ENCODE measurements around the gene L3HYPDH. TPM values are rescaled to one million over a fixed set of nuclear protein-coding genes. Genes with fewer than 3 reads are reported as not detected.
A peak's percentile ranks its signal among the peaks of the same experiment; 100 is the strongest.

The L3HYPDH gene
- total RNA-seq, 1 experiment from 2014 or later: 32.5 TPM

GRCh38 chr14:59509101-59509500, 24.9 kb upstream of the L3HYPDH start:
- intact Hi-C loops (cut with micrococcal nuclease): loop anchor here (10.0 kb wide), 2 partner anchors 66 to 176 kb away; partner anchors contain the start of gene CCDC175
- Mint-ChIP-seq H3K27me3 (ENCODE audit: insufficient read depth, unreplicated experiment) (no peaks in the 10 kb centered on the region), H3K4me1 (ENCODE audit: insufficient read depth, unreplicated experiment) (no peaks in the 10 kb centered on the region), H3K36me3 (ENCODE audit: insufficient read depth, unreplicated experiment) (peaks cover 10% of the 10 kb centered on the region), H3K9me3 (ENCODE audit: unreplicated experiment) (no peaks in the 10 kb centered on the region), H3K27ac (ENCODE audit: low read depth, unreplicated experiment) (no peak overlapping the region), H3K4me3 (ENCODE audit: unreplicated experiment) (no peak overlapping the region)
- ChIA-PET CTCF (interaction anchor here (0.6 to 4.3 kb wide), 3 partner anchors 82 to 392 kb away, joined by 3 to 45 read pairs (median 20); no protein-coding TSS in a partner anchor), POLR2A (interaction anchor here (0.5 kb wide), 2 partner anchors 12 to 384 kb away, joined by 3 read pairs; no protein-coding TSS in a partner anchor)
- TF ChIP-seq, protein P1, sequence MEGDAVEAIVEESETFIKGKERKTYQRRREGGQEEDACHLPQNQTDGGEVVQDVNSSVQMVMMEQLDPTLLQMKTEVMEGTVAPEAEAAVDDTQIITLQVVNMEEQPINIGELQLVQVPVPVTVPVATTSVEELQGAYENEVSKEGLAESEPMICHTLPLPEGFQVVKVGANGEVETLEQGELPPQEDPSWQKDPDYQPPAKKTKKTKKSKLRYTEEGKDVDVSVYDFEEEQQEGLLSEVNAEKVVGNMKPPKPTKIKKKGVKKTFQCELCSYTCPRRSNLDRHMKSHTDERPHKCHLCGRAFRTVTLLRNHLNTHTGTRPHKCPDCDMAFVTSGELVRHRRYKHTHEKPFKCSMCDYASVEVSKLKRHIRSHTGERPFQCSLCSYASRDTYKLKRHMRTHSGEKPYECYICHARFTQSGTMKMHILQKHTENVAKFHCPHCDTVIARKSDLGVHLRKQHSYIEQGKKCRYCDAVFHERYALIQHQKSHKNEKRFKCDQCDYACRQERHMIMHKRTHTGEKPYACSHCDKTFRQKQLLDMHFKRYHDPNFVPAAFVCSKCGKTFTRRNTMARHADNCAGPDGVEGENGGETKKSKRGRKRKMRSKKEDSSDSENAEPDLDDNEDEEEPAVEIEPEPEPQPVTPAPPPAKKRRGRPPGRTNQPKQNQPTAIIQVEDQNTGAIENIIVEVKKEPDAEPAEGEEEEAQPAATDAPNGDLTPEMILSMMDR (IDR thresholded peaks at IDR 0.05; ENCODE audit: unreplicated experiment): no peak
- no TSS peak for BruUV-seq (replicated peaks)
- DNase-seq (ENCODE audit: unreplicated experiment): no peak

- no peaks in the 10 kb centered on the region for H3K4me1 Mint-ChIP-seq (ENCODE audit: insufficient read depth, unreplicated experiment)
- BruUV-seq (replicated peaks): no TSS peak
- no peaks in the 10 kb centered on the region for H3K9me3 Mint-ChIP-seq (ENCODE audit: unreplicated experiment)
- CTCF ChIA-PET: interaction anchor here (0.8 to 4.3 kb wide), 16 partner anchors 10 to 479 kb away, joined by 3 to 45 read pairs (median 5); no protein-coding TSS in a partner anchor
- H3K27ac Mint-ChIP-seq (ENCODE audit: low read depth, unreplicated experiment): peak overlapping the region; percentile 51
- intact Hi-C loops (cut with micrococcal nuclease): loop anchor here (1.0 to 10.0 kb wide), 5 partner anchors 67 to 677 kb away; partner anchors contain the start of gene CCDC175
- TF ChIP-seq, protein P1 (IDR thresholded peaks at IDR 0.05; ENCODE audit: unreplicated experiment): no peak
- POLR2A ChIA-PET: interaction anchor here (0.6 to 2.1 kb wide), 3 partner anchors 24 to 132 kb away, joined by 3 to 6 read pairs (median 3); partner anchors contain the start of genes JKAMP and L3HYPDH
- DNase-seq (ENCODE audit: unreplicated experiment): peak; percentile 51
- no peak overlapping the region for H3K4me3 Mint-ChIP-seq (ENCODE audit: unreplicated experiment)
- H3K36me3 Mint-ChIP-seq (ENCODE audit: insufficient read depth, unreplicated experiment): peaks cover 13% of the 10 kb centered on the region
- H3K27me3 Mint-ChIP-seq (ENCODE audit: insufficient read depth, unreplicated experiment): no peaks in the 10 kb centered on the region
Observed at GRCh38 chr14:59507752-59508103, 23.5 kb upstream of the L3HYPDH start.

GRCh38 chr14:59507063-59507751, 23.0 kb upstream of the L3HYPDH start:
- TF ChIP-seq, protein P1 (IDR thresholded peaks at IDR 0.05; ENCODE audit: unreplicated experiment): peak; percentile 81

DNA sequence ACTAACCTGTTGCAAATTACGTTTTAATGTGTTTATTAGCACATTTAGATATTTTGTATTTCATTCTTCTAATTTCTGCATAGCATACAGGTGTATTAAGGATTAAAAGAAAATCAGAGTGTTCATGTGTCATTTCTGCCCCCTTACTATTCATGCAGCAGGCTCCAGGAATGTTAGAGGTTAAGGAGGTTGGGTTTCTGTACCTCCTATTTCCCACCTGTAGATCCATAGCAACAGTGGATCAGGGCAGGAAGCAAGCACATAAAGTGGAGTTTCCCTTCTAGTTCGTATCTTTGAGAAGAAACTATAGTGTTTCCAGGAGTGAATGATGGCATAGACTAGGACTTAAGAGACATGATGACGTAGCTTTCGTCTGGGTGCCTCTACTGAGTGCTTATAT, 19.0 kb upstream of the L3HYPDH start:
- no TSS peak for BruUV-seq (replicated peaks)
- intact Hi-C loops (cut with micrococcal nuclease): loop anchor here (10.0 kb wide), 2 partner anchors 72 to 182 kb away; partner anchors contain the start of gene CCDC175
- H3K9me3 Mint-ChIP-seq (ENCODE audit: unreplicated experiment): no peaks in the 10 kb centered on the region
- H3K4me1 Mint-ChIP-seq (ENCODE audit: insufficient read depth, unreplicated experiment): no peaks in the 10 kb centered on the region
- DNase-seq (ENCODE audit: unreplicated experiment): no peak
- no peak overlapping the region for H3K4me3 Mint-ChIP-seq (ENCODE audit: unreplicated experiment)
- no peaks in the 10 kb centered on the region for H3K27me3 Mint-ChIP-seq (ENCODE audit: insufficient read depth, unreplicated experiment)
- POLR2A ChIA-PET: interaction anchor here (1.2 kb wide), 1 partner anchor 17 kb away, joined by 4 read pairs; no protein-coding TSS in a partner anchor
- CTCF ChIA-PET: interaction anchor here (0.6 to 0.9 kb wide), 3 partner anchors 394 to 763 kb away, joined by 3 to 5 read pairs (median 3); no protein-coding TSS in a partner anchor
- no peak overlapping the region for H3K27ac Mint-ChIP-seq (ENCODE audit: low read depth, unreplicated experiment)
- H3K36me3 Mint-ChIP-seq (ENCODE audit: insufficient read depth, unreplicated experiment): peaks cover 15% of the 10 kb centered on the region
- TF ChIP-seq, protein P1 (IDR thresholded peaks at IDR 0.05; ENCODE audit: unreplicated experiment): no peak

More at GRCh38 chr14:59507063-59507751, 23.0 kb upstream of the L3HYPDH start:
- Mint-ChIP-seq H3K4me1 (ENCODE audit: insufficient read depth, unreplicated experiment) (no peaks in the 10 kb centered on the region), H3K27me3 (ENCODE audit: insufficient read depth, unreplicated experiment) (no peaks in the 10 kb centered on the region), H3K27ac (ENCODE audit: low read depth, unreplicated experiment) (no peak overlapping the region), H3K36me3 (ENCODE audit: insufficient read depth, unreplicated experiment) (peaks cover 13% of the 10 kb centered on the region), H3K9me3 (ENCODE audit: unreplicated experiment) (no peaks in the 10 kb centered on the region), H3K4me3 (ENCODE audit: unreplicated experiment) (no peak overlapping the region)
- DNase-seq (ENCODE audit: unreplicated experiment): peak; percentile 72
- intact Hi-C loops (cut with micrococcal nuclease): loop anchor here (1.0 to 10.0 kb wide), 5 partner anchors 68 to 678 kb away; partner anchors contain the start of gene CCDC175
- POLR2A ChIA-PET: interaction anchor here (0.6 to 2.1 kb wide), 3 partner anchors 23 to 133 kb away, joined by 3 to 6 read pairs (median 3); partner anchors contain the start of genes JKAMP and L3HYPDH
- no TSS peak for BruUV-seq (replicated peaks)
- CTCF ChIA-PET: interaction anchor here (0.6 to 4.3 kb wide), 26 partner anchors 10 to 479 kb away, joined by 3 to 45 read pairs (median 4); no protein-coding TSS in a partner anchor

All from MCF 10A (cell line).